ENCODE measurements around the gene ZNF480.
"Not testable (repeated sequence)": the region's sequence is repeated elsewhere in the genome, so short reads cannot be mapped to it uniquely, and the experiment has no call there.

The ZNF480 gene

GRCh38 chr19:52331757-52332156 lies 34.8 kb downstream of the ZNF480 start:
- Histone ChIP-seq H3K36me3 (ENCODE audit: insufficient read depth, low read length) (no peaks in the 10 kb centered on the region), H3K4me3 (no peak overlapping the region), H3K9me3 (ENCODE audit: low read depth, low read length) (peaks cover 4% of the 10 kb centered on the region; the same call in 1 of the 2 replicates), H3K27ac (no peak overlapping the region), H3K9ac (ENCODE audit: insufficient read length) (no peak overlapping the region)
- DNase-seq (ENCODE audit: low read depth, low spot score) = no peak
- TF ChIP-seq FOXP2 (optimal IDR thresholded peaks at IDR 0.05; ENCODE audit: control extremely low read depth, extremely low read length, insufficient read depth) = no peak
- no peak for TF ChIP-seq EZH2 (IDR thresholded peaks at IDR 0.05)
- no peak for TF ChIP-seq POLR2AphosphoS5 (IDR thresholded peaks at IDR 0.05; ENCODE audit: borderline replicate concordance, low read depth, low read length)

GRCh38 chr19:52335768-52336116 lies 38.8 kb downstream of the ZNF480 start:
- peak overlapping the region; percentile 92 for H3K4me3 ChIP-seq
- no peak for DNase-seq (ENCODE audit: low read depth, low spot score)
- H3K9me3 ChIP-seq (ENCODE audit: low read depth, low read length) = peaks cover 9% of the 10 kb centered on the region; the same call in 1 of the 2 replicates
- H3K9ac ChIP-seq (ENCODE audit: insufficient read length) = no peak overlapping the region
- H3K36me3 ChIP-seq (ENCODE audit: insufficient read depth, low read length) = peaks cover 10% of the 10 kb centered on the region
- H3K27ac ChIP-seq = no peak overlapping the region
- TF ChIP-seq POLR2AphosphoS5 (IDR thresholded peaks at IDR 0.05; ENCODE audit: borderline replicate concordance, low read depth, low read length) (no peak), EZH2 (IDR thresholded peaks at IDR 0.05) (no peak), FOXP2 (optimal IDR thresholded peaks at IDR 0.05; ENCODE audit: control extremely low read depth, extremely low read length, insufficient read depth) (no peak)

DNA sequence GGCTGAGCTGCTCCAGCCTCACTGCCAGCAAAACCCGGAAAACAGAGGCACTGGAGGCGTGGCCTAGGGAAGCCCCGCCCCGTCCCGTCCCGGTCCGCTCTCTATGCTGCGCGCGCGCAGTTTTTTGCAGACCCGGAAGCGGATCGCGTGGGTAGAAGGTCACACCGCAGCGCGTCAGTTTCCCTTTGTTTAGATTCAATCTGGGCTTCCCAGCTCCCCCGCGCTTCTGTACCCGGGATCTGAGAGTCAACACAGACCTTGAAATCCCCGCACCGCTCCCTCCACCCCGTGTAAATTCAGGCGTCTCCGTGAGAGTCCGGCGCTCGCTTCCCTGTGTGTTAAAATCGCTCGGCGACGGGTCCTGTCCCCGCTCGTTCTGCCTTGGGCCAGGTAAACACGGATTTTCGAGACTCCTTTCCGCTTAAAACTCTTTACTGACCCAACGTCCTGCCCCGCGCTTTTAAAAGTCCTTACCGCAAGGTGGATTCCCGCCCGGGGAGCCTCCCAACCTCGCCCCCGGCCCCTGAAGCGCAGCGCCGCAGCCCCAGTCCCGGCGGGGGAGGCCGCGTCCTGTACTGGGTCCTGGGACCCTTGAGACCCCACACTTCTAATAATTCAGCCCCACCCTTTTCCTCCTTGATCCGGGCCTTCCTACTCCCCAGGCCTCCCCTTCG lies 39.3 kb downstream of the ZNF480 start, which contains the start of gene ZNF610:
Gene ZNF610 (plus strand): TSS at position 127 of the 674 bp plus-strand sequence. CDS start 12,930 bp downstream, outside the sequence.
- TF ChIP-seq POLR2AphosphoS5 (IDR thresholded peaks at IDR 0.05; ENCODE audit: borderline replicate concordance, low read depth, low read length) = peak; percentile 80
- TF ChIP-seq FOXP2 (optimal IDR thresholded peaks at IDR 0.05; ENCODE audit: control extremely low read depth, extremely low read length, insufficient read depth) = no peak
- no peak for TF ChIP-seq EZH2 (IDR thresholded peaks at IDR 0.05)
- peak within 1 kb of the TSS; percentile 92 for H3K4me3 ChIP-seq
- H3K9ac ChIP-seq (ENCODE audit: insufficient read length) = peak within 1 kb of the TSS; percentile 97
- peaks cover 10% of the 10 kb centered on the region for H3K36me3 ChIP-seq (ENCODE audit: insufficient read depth, low read length)
- H3K27ac ChIP-seq = peak within 1 kb of the TSS; percentile 76; the same call in 1 of the 2 replicates
- peaks cover 9% of the 10 kb centered on the region; the same call in 1 of the 2 replicates for H3K9me3 ChIP-seq (ENCODE audit: low read depth, low read length)
- peak; percentile 26 for DNase-seq (ENCODE audit: low read depth, low spot score)

GRCh38 chr19:52336791-52337381 lies 39.9 kb downstream of the ZNF480 start:
- Histone ChIP-seq H3K27ac (peak overlapping the region; percentile 76; the same call in 1 of the 2 replicates), H3K9ac (ENCODE audit: insufficient read length) (peak overlapping the region; percentile 97), H3K36me3 (ENCODE audit: insufficient read depth, low read length) (peaks cover 10% of the 10 kb centered on the region), H3K4me3 (peak overlapping the region; percentile 92), H3K9me3 (ENCODE audit: low read depth, low read length) (peaks cover 9% of the 10 kb centered on the region; the same call in 1 of the 2 replicates)
- no peak for TF ChIP-seq FOXP2 (optimal IDR thresholded peaks at IDR 0.05; ENCODE audit: control extremely low read depth, extremely low read length, insufficient read depth)
- no peak for TF ChIP-seq POLR2AphosphoS5 (IDR thresholded peaks at IDR 0.05; ENCODE audit: borderline replicate concordance, low read depth, low read length)
- TF ChIP-seq EZH2 (IDR thresholded peaks at IDR 0.05) = no peak
- no peak for DNase-seq (ENCODE audit: low read depth, low spot score)

DNA sequence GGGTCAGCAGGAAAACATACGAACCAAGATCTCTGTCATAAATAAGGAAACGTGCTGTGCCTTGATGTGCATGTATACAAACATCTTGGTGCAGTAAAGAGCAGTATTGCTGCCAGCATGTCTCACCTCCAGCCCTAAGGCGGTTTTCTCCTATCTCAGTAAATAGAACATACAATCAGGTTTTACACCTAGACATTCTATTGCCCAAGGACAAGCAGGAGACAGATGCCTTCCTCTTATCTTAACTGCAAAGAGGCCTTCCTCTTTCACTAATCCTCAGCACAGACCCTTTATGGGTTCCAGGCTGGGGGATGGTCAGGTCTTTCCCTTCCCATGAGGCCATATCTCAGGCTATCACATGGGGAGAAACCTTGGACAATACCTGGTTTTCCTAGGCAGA lies 42.1 kb downstream of the ZNF480 start:
- not testable (repeated sequence) for H3K9me3 ChIP-seq (ENCODE audit: low read depth, low read length); H3K4me3 ChIP-seq; H3K27ac ChIP-seq; H3K36me3 ChIP-seq (ENCODE audit: insufficient read depth, low read length); DNase-seq (ENCODE audit: low read depth, low spot score); H3K9ac ChIP-seq (ENCODE audit: insufficient read length)

DNA sequence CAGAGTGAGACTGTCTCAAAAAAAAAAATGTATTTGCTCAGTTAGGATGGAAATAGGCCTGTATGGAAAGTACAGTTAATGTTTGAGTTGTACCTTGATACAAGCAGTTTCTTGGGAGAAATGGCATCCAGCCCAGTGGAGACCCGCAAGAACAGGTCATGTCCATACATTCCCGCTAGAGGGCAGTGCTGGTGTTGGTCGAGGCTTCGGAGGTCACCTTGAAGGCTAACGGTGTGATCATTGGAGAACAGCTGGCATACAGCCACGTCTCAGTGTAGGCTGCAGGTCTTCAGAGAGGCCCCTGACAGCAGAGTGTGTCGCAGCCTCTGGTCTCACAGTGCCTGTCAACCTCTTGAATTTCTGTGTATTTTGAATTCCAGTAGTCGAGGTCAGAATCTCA lies 46.6 kb downstream of the ZNF480 start:
- no peaks in the 10 kb centered on the region for H3K9me3 ChIP-seq (ENCODE audit: low read depth, low read length)
- H3K9ac ChIP-seq (ENCODE audit: insufficient read length) = no peak overlapping the region
- no peak for DNase-seq (ENCODE audit: low read depth, low spot score)
- no peak for TF ChIP-seq EZH2 (IDR thresholded peaks at IDR 0.05)
- no peak for TF ChIP-seq FOXP2 (optimal IDR thresholded peaks at IDR 0.05; ENCODE audit: control extremely low read depth, extremely low read length, insufficient read depth)
- TF ChIP-seq POLR2AphosphoS5 (IDR thresholded peaks at IDR 0.05; ENCODE audit: borderline replicate concordance, low read depth, low read length) = no peak
- H3K27ac ChIP-seq = no peak overlapping the region
- peaks cover 11% of the 10 kb centered on the region for H3K36me3 ChIP-seq (ENCODE audit: insufficient read depth, low read length)
- H3K4me3 ChIP-seq = no peak overlapping the region

GRCh38 chr19:52345162-52345561 lies 48.2 kb downstream of the ZNF480 start:
- TF ChIP-seq POLR2AphosphoS5 (IDR thresholded peaks at IDR 0.05; ENCODE audit: borderline replicate concordance, low read depth, low read length) (no peak), FOXP2 (optimal IDR thresholded peaks at IDR 0.05; ENCODE audit: control extremely low read depth, extremely low read length, insufficient read depth) (no peak), EZH2 (IDR thresholded peaks at IDR 0.05) (no peak)
- H3K9me3 ChIP-seq (ENCODE audit: low read depth, low read length) = no peaks in the 10 kb centered on the region; the same call in 1 of the 2 replicates
- no peak for DNase-seq (ENCODE audit: low read depth, low spot score)
- H3K4me3 ChIP-seq = no peak overlapping the region
- H3K27ac ChIP-seq = no peak overlapping the region
- H3K36me3 ChIP-seq (ENCODE audit: insufficient read depth, low read length) = peaks cover 23% of the 10 kb centered on the region
- H3K9ac ChIP-seq (ENCODE audit: insufficient read length) = no peak overlapping the region

- no peak overlapping the region for H3K27ac ChIP-seq
- TF ChIP-seq FOXP2 (optimal IDR thresholded peaks at IDR 0.05; ENCODE audit: control extremely low read depth, extremely low read length, insufficient read depth) = no peak
- no peak for TF ChIP-seq POLR2AphosphoS5 (IDR thresholded peaks at IDR 0.05; ENCODE audit: borderline replicate concordance, low read depth, low read length)
- no peak for TF ChIP-seq EZH2 (IDR thresholded peaks at IDR 0.05)
- no peak overlapping the region for H3K9ac ChIP-seq (ENCODE audit: insufficient read length)
- no peak for DNase-seq (ENCODE audit: low read depth, low spot score)
- H3K36me3 ChIP-seq (ENCODE audit: insufficient read depth, low read length) = peaks cover 57% of the 10 kb centered on the region
- H3K4me3 ChIP-seq = no peak overlapping the region
- no peaks in the 10 kb centered on the region; the same call in 1 of the 2 replicates for H3K9me3 ChIP-seq (ENCODE audit: low read depth, low read length)
These were observed 54.5 kb downstream of the ZNF480 start for GRCh38 chr19:52351512-52351911.
